Keratinocyte (primary cell): ENCODE measurements around the gene CAPN14.

Experiments used
- CTCF ChIP-seq, 3 experiments: IDR thresholded peaks in 1 of 3; conservative IDR thresholded peaks in 1 of 3; optimal IDR thresholded peaks in 1 of 3; 2 replicates in 2 of 3; 3 replicates in 1 of 3; pipeline versions ENCODE3 to v1.5.1; 2011; ENCODE audit warnings: low read length in 3 of 3, mild to moderate bottlenecking in 3 of 3, moderate library complexity in 2 of 3, control low read depth in 1 of 3, inconsistent platforms in 1 of 3; ENCODE audit not compliant: insufficient read depth in 2 of 3; ENCODE audit errors: extremely low read depth in 1 of 3
- EZH2 ChIP-seq: IDR thresholded peaks from one replicate; pipeline ENCODE4 v1.6.1; 2012; ENCODE audit warnings: inconsistent platforms, mild to moderate bottlenecking, low read length, moderate library complexity

- TF ChIP-seq CTCF (optimal IDR thresholded peaks at IDR 0.05 in 1 of 3, IDR thresholded peaks at IDR 0.05 in 1 of 3, conservative IDR thresholded peaks at IDR 0.05 in 1 of 3; ENCODE audit: extremely low read depth in 1 of 3, insufficient read depth in 2 of 3, low read length in 3 of 3) (no peak), EZH2 (no peak)
These were observed 6.4 kb upstream of the CAPN14 start for GRCh38 chr2:31223749-31224148.
